Measurements from ENCODE around the gene SLC13A4. TPM values are rescaled to one million over a fixed set of nuclear protein-coding genes. Genes with fewer than 3 reads are reported as not detected.

SLC13A4 gene
- total RNA-seq, 4 donors from 2014 or later: 0.23 to 1.1 (median 0.49) TPM

DNA sequence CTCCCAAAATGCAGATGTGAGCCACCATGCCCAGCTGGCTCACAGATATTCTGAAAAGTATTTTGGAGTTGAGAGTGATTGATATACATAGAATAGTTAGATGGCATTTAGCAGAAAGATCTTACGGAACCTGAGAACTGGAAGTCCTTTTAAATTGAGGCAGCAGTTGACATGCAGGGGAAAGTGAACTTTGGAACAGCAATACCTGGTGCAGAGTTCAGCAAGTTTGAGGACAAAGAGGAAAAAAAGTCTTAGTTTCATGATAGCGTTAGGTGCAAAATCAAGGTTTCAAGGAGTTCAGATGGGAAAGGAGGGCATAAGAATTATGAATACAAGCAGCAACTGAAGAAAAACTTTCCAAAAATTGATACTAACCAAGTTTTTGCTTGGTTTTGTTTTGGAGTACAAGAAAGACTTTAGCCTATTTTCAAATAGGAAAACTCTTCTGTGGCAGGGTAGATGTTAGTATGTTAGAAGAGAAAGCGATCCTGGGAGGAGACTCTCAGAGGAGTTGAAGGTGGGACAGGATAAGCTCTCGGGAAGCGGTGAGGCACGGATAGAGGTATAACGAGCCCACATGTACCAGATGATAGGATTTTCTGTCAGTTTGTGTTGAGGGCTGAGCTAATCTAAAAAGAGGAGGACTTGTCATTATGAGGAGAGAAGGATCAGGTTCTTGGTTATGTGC lies 93.7 kb downstream of the SLC13A4 start:
- TF ChIP-seq POLR2A (IDR thresholded peaks at IDR 0.05): no peak
- TF ChIP-seq, protein P1, sequence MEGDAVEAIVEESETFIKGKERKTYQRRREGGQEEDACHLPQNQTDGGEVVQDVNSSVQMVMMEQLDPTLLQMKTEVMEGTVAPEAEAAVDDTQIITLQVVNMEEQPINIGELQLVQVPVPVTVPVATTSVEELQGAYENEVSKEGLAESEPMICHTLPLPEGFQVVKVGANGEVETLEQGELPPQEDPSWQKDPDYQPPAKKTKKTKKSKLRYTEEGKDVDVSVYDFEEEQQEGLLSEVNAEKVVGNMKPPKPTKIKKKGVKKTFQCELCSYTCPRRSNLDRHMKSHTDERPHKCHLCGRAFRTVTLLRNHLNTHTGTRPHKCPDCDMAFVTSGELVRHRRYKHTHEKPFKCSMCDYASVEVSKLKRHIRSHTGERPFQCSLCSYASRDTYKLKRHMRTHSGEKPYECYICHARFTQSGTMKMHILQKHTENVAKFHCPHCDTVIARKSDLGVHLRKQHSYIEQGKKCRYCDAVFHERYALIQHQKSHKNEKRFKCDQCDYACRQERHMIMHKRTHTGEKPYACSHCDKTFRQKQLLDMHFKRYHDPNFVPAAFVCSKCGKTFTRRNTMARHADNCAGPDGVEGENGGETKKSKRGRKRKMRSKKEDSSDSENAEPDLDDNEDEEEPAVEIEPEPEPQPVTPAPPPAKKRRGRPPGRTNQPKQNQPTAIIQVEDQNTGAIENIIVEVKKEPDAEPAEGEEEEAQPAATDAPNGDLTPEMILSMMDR (IDR thresholded peaks at IDR 0.05): no peak
- WGBS, 2 donors: 96 to 97% methylated on average over 7 of the region's 7 CpGs
- DNase-seq (ENCODE audit: low spot score in 2 of 2): no peak
- intact Hi-C loops (cut with DNase I; ENCODE audit: low total_unique reads): no loop called here
- no peak overlapping the region for H3K4me3 ChIP-seq (ENCODE audit: low read depth, poor library complexity, severe bottlenecking)

Other genes with a start within 250 kb of the SLC13A4 start
- gene CNOT4, start 218.1 kb downstream of the SLC13A4 start, total RNA-seq: 10 to 100 TPM; 13.4 to 20.4 (median 16.4) TPM
- gene NUP205, start 170.3 kb downstream of the SLC13A4 start, total RNA-seq: 10 to 100 TPM; 27.6 to 33.9 (median 28.8) TPM
- 10 to 100 TPM; 15.7 to 18.7 (median 16.5) TPM for gene STMP1, start 65.7 kb downstream of the SLC13A4 start, total RNA-seq
- 10 to 100 TPM in 1 of 4 donors, 1 to 10 TPM in 2, under 1 TPM in 1; 0.34 to 10.3 (median 5.6) TPM for gene FAM180A, start 20.6 kb upstream of the SLC13A4 start, total RNA-seq
- 10 to 100 TPM; 59.6 to 83.3 (median 71.2) TPM for gene MTPN, start 249.2 kb upstream of the SLC13A4 start, total RNA-seq

All from lower leg skin (tissue), 4 donors.